A549 treated with AZD9567 at 1 μM for 4 hours (cell line): ENCODE measurements around the gene DPH3. TPM values are rescaled to one million over a fixed set of nuclear protein-coding genes. Genes with fewer than 3 reads are reported as not detected.

Experiments used
- total RNA-seq: library from RNA; stranded (reverse); fragments of 200-300 nt; extraction: Qiagen RNA extraction; gene quantifications from 5 replicates; pipeline ENCODE4 v1.2.3, GENCODE V29; 2022; ENCODE audit not compliant: insufficient read depth

DPH3 gene
- 25.3 to 30.5 TPM (median 28.5 TPM) in 5 replicates for total RNA-seq

GRCh38 chr3:16264708-16265454 lies at the start of gene DPH3, which contains the start of gene OXNAD1:
Gene DPH3, minus strand, starts transcription at chr3:16264943. Its CDS starts 67 bp downstream, at chr3:16264876.
Gene OXNAD1, plus strand, starts transcription at chr3:16265212. Its CDS starts 5,741 bp downstream, at chr3:16270953.

Other genes starting within 250 kb of the DPH3 start
- gene GALNT15, start 90.3 kb downstream of the DPH3 start, total RNA-seq: 0.06 to 0.12 TPM (median 0.06 TPM) in 3 of 5 replicates, not detected in the others
- gene OXNAD1, start 269 bp upstream of the DPH3 start, total RNA-seq: 8.7 to 15.5 TPM (median 9.8 TPM) in 5 replicates
- 2.5 to 4.6 TPM (median 3.1 TPM) in 5 replicates for gene RFTN1, start 248.8 kb upstream of the DPH3 start, total RNA-seq